ENCODE data around the gene CLIP3.
"Not testable (repeated sequence)": the region's sequence is repeated elsewhere in the genome, so short reads cannot be mapped to it uniquely, and the experiment has no call there.

CLIP3 gene, protein sequence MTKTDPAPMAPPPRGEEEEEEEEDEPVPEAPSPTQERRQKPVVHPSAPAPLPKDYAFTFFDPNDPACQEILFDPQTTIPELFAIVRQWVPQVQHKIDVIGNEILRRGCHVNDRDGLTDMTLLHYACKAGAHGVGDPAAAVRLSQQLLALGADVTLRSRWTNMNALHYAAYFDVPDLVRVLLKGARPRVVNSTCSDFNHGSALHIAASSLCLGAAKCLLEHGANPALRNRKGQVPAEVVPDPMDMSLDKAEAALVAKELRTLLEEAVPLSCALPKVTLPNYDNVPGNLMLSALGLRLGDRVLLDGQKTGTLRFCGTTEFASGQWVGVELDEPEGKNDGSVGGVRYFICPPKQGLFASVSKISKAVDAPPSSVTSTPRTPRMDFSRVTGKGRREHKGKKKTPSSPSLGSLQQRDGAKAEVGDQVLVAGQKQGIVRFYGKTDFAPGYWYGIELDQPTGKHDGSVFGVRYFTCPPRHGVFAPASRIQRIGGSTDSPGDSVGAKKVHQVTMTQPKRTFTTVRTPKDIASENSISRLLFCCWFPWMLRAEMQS

DNA sequence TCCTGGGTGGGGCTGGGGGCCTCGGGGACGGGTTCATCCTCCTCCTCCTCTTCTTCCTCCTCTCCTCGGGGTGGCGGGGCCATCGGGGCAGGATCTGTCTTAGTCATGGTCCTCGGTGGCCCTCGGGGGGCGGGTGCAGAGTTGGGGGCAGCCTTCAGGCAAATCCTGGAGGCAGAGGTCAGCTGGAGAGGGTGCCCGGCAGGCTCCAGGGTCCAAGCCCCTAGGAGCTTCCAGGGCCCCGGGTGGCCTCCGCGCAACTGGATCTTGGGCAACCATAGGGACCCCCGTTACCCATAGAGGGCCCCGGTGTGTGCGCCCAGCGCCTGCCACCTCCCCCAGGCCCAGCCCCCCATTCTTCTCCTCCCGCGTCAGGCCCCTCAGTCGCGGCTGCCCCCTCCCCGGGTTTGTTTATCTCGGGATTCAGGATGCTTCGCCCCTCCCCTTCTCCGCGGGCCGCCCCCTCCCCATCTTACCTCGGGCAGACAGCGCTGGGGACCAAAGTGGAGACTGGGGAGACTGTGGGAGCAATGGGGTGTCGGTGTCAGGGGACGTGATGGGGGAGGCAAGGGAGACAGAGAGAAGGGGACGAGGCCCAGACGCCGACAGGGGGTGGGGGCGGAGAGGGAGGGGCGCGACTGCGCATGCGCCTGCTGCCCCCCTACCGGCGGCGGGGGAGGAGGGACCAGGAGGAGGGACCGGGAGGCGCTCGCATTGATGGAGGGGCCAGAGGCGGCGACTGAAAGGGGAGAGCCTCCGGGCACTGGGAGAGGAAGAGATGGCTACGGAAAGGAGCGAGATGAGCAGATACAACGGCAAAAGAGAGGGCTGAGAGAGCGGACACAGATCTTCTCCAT, at the start of gene CLIP3:
CLIP3 (minus strand) TSS at position 623 of the 854 bp plus-strand sequence; CDS start at position 107, 516 bp downstream.
- Histone ChIP-seq H3K4me1 (ENCODE audit: insufficient read depth, low read length) (peaks cover 4% of the 10 kb centered on the region), H3K27me3 (ENCODE audit: insufficient read depth, low read length) (no peaks in the 10 kb centered on the region), H2AFZ (ENCODE audit: low read depth, low read length) (peak within 1 kb of the TSS; percentile 41), H3K9me3 (ENCODE audit: low read length) (no peaks in the 10 kb centered on the region), H3K4me3 (ENCODE audit: low read length) (peak within 1 kb of the TSS; percentile 55), H3K36me3 (ENCODE audit: insufficient read depth, low read length) (peaks cover 13% of the 10 kb centered on the region)

DNA sequence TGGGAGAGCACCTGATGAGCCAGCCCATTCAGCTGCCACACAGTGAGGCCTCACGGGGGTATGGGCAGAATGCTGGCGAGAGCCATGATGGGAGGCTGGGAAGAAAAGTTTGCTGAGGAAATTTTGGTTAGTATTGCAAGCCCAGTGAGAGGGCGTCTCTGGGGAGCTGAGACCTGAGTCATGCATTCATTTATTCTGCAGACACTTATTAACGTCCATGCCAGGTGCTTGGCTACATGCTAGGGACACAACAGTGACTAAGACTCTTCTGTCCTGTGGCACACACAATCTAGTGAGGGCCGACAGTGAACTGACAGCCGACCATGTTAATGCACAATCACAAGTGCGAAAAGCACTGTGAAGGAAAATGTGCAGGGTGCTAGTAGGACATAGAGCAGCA, 49.2 kb upstream of the CLIP3 start:
- Histone ChIP-seq H3K9me3 (ENCODE audit: low read length) (no peaks in the 10 kb centered on the region), H2AFZ (ENCODE audit: low read depth, low read length) (no peak overlapping the region), H3K4me1 (ENCODE audit: insufficient read depth, low read length) (no peaks in the 10 kb centered on the region), H3K36me3 (ENCODE audit: insufficient read depth, low read length) (peaks cover 64% of the 10 kb centered on the region), H3K27me3 (ENCODE audit: insufficient read depth, low read length) (no peaks in the 10 kb centered on the region), H3K4me3 (ENCODE audit: low read length) (no peak overlapping the region)

DNA sequence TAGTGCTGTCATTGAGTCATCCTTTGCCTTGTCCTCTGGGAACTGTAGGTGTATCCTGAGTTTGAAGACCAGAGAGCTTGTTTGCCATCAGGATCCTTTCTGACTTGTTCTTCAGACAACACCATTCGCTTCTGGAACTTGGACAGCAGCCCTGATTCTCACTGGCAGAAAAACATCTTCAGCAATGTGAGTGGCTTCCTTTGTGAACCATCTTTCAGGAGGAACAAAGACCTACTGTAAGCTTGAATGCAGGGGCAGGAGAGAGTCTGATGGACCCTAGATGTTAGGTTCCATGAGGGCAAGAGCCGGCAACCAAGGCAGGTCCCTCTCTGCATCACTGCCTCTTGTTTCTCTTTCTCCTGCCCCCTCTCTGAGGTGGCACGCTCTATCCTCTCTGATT, 48.7 kb upstream of the CLIP3 start:
- H2AFZ ChIP-seq (ENCODE audit: low read depth, low read length) = no peak overlapping the region
- H3K27me3 ChIP-seq (ENCODE audit: insufficient read depth, low read length) = no peaks in the 10 kb centered on the region
- H3K4me1 ChIP-seq (ENCODE audit: insufficient read depth, low read length) = no peaks in the 10 kb centered on the region
- no peaks in the 10 kb centered on the region for H3K9me3 ChIP-seq (ENCODE audit: low read length)
- H3K36me3 ChIP-seq (ENCODE audit: insufficient read depth, low read length) = peaks cover 61% of the 10 kb centered on the region
- H3K4me3 ChIP-seq (ENCODE audit: low read length) = no peak overlapping the region

DNA sequence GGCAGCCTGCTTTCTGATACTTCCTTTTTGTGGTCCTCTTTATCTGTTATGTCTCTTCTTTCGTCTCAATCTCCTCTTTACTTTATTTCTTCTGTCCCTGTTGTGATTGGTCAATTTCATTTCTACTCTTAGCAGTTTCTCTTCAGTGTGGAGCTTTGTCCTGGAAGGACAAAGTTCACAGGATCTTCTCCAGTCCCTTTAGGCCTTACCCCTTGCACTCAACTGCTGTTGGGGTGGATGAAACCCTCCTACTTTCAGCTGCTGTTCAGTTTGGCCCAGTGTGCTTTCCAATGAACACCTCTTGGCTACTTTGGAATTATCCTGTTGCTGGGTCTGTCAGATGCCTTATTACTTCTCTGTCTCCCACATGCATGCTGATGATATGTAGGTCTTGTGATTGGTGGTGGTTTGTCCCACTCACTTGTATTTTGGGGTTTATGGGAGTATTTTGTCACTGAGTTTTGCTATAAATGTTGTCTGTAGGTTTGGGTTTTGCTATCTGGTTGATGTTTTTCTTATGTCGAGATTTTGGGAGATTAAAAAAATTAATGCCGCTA, 46.8 kb upstream of the CLIP3 start:
- H2AFZ ChIP-seq (ENCODE audit: low read depth, low read length) = no peak overlapping the region
- H3K4me1 ChIP-seq (ENCODE audit: insufficient read depth, low read length) = no peaks in the 10 kb centered on the region
- no peaks in the 10 kb centered on the region for H3K9me3 ChIP-seq (ENCODE audit: low read length)
- peaks cover 57% of the 10 kb centered on the region for H3K36me3 ChIP-seq (ENCODE audit: insufficient read depth, low read length)
- no peaks in the 10 kb centered on the region for H3K27me3 ChIP-seq (ENCODE audit: insufficient read depth, low read length)
- no peak overlapping the region for H3K4me3 ChIP-seq (ENCODE audit: low read length)

DNA sequence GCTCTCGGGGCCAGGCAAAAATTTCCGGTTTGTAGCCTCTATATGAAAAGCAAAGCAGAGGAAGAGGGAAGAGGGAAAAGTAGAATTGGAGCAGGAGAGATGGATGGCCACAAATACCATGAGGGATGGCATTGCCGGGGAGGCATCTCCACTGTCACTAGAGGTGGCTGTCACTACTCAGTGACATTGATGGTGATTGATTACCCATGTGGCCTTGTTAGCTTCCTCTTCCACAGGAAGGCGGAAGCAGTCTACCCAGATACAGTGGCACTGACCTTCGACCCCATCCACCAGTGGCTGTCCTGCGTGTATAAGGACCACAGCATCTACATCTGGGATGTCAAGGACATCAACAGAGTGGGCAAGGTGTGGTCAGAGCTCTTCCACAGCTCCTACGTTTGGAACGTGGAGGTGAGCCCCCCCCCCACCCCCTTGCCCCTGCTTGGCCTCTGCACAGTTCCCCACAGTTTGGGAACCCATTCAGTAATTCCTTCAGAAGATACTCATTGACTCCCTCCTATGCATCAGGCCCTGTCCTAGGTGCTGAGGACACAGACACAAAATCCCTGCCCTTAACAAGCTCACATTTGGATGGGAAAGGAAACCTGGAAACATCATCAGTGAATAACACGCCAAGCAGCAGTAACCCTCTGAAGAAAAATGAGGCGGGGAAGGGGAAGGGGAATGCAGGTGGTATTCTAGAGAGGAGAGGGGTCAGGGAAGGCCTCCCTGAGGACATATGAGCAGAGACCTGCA, 40.6 kb upstream of the CLIP3 start:
- H3K4me3 ChIP-seq (ENCODE audit: low read length) = no peak overlapping the region
- peaks cover 51% of the 10 kb centered on the region for H3K36me3 ChIP-seq (ENCODE audit: insufficient read depth, low read length)
- no peaks in the 10 kb centered on the region for H3K9me3 ChIP-seq (ENCODE audit: low read length)
- H3K27me3 ChIP-seq (ENCODE audit: insufficient read depth, low read length) = no peaks in the 10 kb centered on the region
- H3K4me1 ChIP-seq (ENCODE audit: insufficient read depth, low read length) = no peaks in the 10 kb centered on the region
- no peak overlapping the region for H2AFZ ChIP-seq (ENCODE audit: low read depth, low read length)

DNA sequence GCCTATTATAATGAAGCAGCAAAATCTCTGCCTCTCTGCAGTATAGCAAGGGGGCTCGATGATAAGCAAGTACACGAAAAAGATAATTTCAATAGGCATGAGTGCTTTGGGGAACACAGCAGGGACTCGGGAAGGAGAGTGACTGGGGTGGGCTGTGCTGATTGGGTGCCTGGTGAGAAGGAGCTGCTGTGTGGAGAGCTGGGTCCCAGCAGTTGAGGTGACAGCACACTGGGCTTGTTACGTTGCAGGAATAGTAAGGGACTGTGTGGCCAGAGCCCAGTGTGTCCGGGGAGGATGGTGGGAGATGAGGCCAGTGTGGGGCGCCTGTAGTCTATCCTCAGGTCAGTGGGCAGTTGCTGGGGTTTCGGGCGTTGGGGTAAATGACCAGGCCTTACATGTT, 39.4 kb upstream of the CLIP3 start:
- H3K4me3 ChIP-seq (ENCODE audit: low read length) = no peak overlapping the region

DNA sequence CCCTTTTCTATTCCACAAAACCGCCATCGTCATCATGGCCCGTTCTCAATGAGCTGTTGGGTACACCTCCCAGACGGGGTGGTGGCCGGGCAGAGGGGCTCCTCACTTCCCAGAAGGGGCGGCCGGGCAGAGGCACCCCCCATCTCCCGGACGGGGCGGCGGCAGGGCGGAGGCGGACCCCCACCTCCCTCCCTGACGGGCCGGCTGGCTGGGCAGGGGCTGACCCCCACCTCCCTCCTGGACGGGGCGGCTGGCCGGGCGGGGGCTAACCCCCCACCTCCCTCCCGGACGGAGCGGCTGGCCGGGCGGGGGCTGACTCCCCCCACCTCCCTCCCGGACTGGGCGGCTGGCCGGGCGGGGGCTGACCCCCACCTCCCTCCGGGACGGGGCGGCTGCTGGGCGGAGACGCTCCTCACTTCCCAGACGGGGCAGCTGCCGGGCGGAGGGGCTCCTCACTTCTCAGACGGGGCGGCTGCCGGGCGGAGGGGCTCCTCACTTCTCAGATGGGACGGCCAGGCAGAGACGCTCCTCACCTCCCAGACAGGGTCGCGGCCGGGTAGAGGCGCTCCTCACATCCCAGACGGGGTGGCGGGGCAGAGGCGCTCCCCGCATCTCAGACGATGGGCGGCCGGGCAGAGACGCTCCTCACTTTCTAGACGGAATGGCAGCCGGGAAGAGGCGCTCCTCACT, 36.3 kb upstream of the CLIP3 start:
- H3K4me1 ChIP-seq (ENCODE audit: insufficient read depth, low read length); H3K27me3 ChIP-seq (ENCODE audit: insufficient read depth, low read length); H2AFZ ChIP-seq (ENCODE audit: low read depth, low read length); H3K9me3 ChIP-seq (ENCODE audit: low read length); H3K4me3 ChIP-seq (ENCODE audit: low read length): not testable (repeated sequence)
- peaks cover 63% of the 10 kb centered on the region for H3K36me3 ChIP-seq (ENCODE audit: insufficient read depth, low read length)

More for the DNA sequence above, 39.4 kb upstream of the CLIP3 start:
- Histone ChIP-seq H2AFZ (ENCODE audit: low read depth, low read length) (no peak overlapping the region), H3K9me3 (ENCODE audit: low read length) (no peaks in the 10 kb centered on the region), H3K27me3 (ENCODE audit: insufficient read depth, low read length) (no peaks in the 10 kb centered on the region), H3K4me1 (ENCODE audit: insufficient read depth, low read length) (no peaks in the 10 kb centered on the region), H3K36me3 (ENCODE audit: insufficient read depth, low read length) (peaks cover 59% of the 10 kb centered on the region)

DNA sequence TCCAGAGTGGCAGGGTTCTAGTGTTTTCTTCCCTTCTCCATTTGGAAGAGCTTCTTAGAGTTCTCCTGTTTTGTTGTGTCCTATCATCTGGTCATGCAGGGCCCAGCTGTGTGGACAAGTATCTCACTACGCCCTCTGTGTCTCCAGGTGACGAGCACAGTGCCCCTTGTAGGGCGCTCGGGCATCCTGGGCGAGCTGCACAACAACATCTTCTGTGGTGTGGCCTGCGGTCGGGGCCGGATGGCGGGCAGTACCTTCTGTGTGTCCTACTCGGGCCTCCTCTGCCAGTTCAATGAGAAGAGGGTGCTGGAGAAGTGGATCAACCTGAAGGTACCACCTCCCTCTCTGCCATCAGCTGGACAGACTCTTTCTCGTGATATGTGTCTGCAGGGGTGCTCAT, 35.0 kb upstream of the CLIP3 start:
- H3K4me1 ChIP-seq (ENCODE audit: insufficient read depth, low read length) = no peaks in the 10 kb centered on the region
- no peak overlapping the region for H2AFZ ChIP-seq (ENCODE audit: low read depth, low read length)
- peaks cover 59% of the 10 kb centered on the region for H3K36me3 ChIP-seq (ENCODE audit: insufficient read depth, low read length)
- no peaks in the 10 kb centered on the region for H3K9me3 ChIP-seq (ENCODE audit: low read length)
- no peaks in the 10 kb centered on the region for H3K27me3 ChIP-seq (ENCODE audit: insufficient read depth, low read length)
- H3K4me3 ChIP-seq (ENCODE audit: low read length) = no peak overlapping the region

DNA sequence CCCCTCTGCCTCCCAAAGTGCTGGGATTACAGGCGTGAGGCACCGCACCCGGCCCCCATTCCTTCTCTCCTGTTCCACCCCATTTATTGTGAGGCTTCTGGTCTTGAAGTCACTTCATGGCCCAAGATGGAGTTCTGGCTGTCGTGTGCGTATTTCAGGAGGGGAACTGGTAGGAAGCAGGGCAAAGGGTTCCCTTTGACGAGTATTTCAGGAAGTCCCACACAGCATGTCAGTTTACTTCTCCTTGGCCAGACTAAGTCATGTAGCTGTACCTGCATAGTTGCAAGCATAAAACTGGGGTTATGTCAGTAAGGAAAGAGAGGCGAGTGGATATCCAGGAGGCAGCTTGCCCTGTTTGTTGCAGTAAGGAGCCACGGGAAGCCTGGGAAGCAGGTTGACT, 32.2 kb upstream of the CLIP3 start:
- Histone ChIP-seq H3K36me3 (ENCODE audit: insufficient read depth, low read length) (peaks cover 55% of the 10 kb centered on the region), H3K4me3 (ENCODE audit: low read length) (no peak overlapping the region), H3K9me3 (ENCODE audit: low read length) (no peaks in the 10 kb centered on the region), H3K4me1 (ENCODE audit: insufficient read depth, low read length) (no peaks in the 10 kb centered on the region), H3K27me3 (ENCODE audit: insufficient read depth, low read length) (no peaks in the 10 kb centered on the region), H2AFZ (ENCODE audit: low read depth, low read length) (no peak overlapping the region)

DNA sequence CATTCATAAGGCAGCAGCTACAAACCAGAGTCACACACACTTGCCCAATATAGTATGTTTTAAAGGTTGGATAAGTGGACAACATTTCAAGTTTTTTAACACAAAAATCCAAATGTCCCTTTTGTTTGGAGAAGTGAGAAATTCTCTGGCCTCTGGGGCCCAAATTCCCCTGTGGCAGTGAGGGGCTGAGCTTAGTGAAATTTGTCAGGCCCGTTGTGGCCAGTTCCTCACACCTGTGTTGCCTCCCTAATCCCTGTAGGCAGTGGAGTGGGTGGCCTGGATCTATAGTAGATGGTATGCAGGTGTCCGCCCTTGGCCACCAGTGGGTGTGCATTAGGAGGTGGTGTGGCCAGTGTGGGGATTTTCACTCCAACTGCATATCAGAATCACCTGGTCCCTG, 28.7 kb upstream of the CLIP3 start:
- Histone ChIP-seq H3K27me3 (ENCODE audit: insufficient read depth, low read length) (no peaks in the 10 kb centered on the region), H2AFZ (ENCODE audit: low read depth, low read length) (no peak overlapping the region), H3K4me3 (ENCODE audit: low read length) (no peak overlapping the region), H3K9me3 (ENCODE audit: low read length) (no peaks in the 10 kb centered on the region), H3K36me3 (ENCODE audit: insufficient read depth, low read length) (peaks cover 51% of the 10 kb centered on the region), H3K4me1 (ENCODE audit: insufficient read depth, low read length) (no peaks in the 10 kb centered on the region)

DNA sequence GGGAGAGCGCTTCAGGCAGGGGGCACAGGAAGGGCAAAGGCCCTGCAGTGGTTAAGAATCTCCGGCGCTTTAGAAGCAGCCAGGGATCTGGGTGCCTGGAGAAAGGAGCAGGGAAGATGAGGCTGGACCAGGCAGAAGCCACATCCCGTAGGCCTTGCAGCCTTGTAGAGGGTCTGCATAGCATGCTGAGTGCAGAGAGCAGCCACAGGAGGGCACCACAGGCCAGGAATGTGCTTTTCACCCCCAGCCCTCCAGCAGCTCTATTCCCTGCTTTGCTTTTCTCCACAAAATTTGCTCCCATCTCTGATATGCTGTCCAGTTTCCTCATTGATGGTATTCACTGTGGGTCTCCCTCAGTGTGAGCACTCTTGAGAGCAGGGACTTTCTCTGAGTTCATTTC, 27.8 kb upstream of the CLIP3 start:
- Histone ChIP-seq H3K9me3 (ENCODE audit: low read length) (no peaks in the 10 kb centered on the region), H3K27me3 (ENCODE audit: insufficient read depth, low read length) (no peaks in the 10 kb centered on the region), H2AFZ (ENCODE audit: low read depth, low read length) (no peak overlapping the region), H3K4me3 (ENCODE audit: low read length) (no peak overlapping the region), H3K36me3 (ENCODE audit: insufficient read depth, low read length) (peaks cover 43% of the 10 kb centered on the region), H3K4me1 (ENCODE audit: insufficient read depth, low read length) (peaks cover 4% of the 10 kb centered on the region)

Data from neuron (in vitro differentiated cells).